Measurements from ENCODE around the gene HOXA4. TPM values are rescaled to one million over a fixed set of nuclear protein-coding genes. Genes with fewer than 3 reads are reported as not detected.

HOXA4 gene
- polyA plus RNA-seq, 1 donor (not counting 4 experiments of a cell fraction or from before 2014, with no cell fraction given): 1.5 TPM

DNA sequence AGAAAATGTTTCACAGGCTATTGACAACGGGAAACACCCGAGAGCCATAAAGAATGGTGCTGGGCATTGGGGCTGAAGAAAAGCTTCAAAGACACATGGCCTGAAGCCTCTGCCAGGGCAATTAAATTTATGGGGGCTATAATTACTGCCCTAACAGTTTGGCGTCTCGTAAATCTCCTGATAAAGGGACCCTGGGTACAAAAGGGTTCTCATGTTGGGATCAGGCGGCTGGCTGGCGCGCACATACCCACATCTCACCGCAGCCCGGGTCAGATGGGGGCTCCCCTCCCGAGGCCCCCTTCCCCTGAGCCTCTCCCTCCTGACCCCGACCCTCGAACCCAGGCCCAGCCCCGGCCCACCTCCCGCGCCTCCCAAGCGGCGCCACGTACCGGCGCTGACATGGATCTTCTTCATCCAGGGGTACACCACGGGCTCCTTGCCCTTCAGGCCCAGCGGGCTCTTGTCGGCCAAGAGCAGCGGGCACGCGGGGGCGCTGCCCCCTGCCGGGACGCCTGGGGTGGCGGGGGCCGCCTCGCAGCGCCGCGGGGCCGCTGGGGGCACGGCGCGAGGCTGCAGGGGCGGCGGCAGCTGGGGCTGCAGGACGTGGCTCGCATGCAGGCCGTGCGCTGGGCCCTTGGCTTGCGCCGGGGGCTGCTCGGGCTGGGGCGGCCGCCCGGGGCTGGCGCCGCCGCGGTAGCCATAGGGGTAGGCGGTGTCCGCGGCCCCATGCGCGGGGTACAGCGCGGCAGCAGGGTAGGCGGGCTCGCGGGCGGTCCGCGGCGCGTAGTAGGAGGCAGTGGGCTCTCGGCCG, 623 bp downstream of the HOXA4 start:
- Histone ChIP-seq H3K4me2 (ENCODE audit: control insufficient read depth, extremely low read depth, insufficient read depth, low read depth, low read length) (peak overlapping the region; percentile 72), H3K4me1 (ENCODE audit: control insufficient read depth, extremely low read depth, insufficient read depth, low read length) (peaks cover 24% of the 10 kb centered on the region), H3K79me2 (ENCODE audit: control insufficient read depth, insufficient read depth, low read length) (peaks cover 10% of the 10 kb centered on the region), H3K27me3 (ENCODE audit: control insufficient read depth, extremely low read depth, insufficient read depth, low read length) (no peaks in the 10 kb centered on the region), H3K4me3 (ENCODE audit: control insufficient read depth in 2 of 3, extremely low read depth in 1 of 3, insufficient read depth in 2 of 3, low read depth in 1 of 3, low read length in 3 of 3) (peak overlapping the region; percentile 63 to 81 (median 77)), H3K36me3 (ENCODE audit: control insufficient read depth in 2 of 2, extremely low read depth in 1 of 2, insufficient read depth in 2 of 2, low read length in 2 of 2) (no peaks in the 10 kb centered on the region), H3K27ac (ENCODE audit: control insufficient read depth, insufficient read depth, low read length) (peak overlapping the region; percentile 66), H3K9ac (ENCODE audit: control insufficient read depth, extremely low read depth, insufficient read depth, low read length) (peak overlapping the region; percentile 77), H3K9me3 (ENCODE audit: control insufficient read depth, low read depth, low read length) (no peaks in the 10 kb centered on the region), H3K9me1 (ENCODE audit: control insufficient read depth, extremely low read depth, insufficient read depth, low read length) (no peaks in the 10 kb centered on the region), H2AFZ (ENCODE audit: control insufficient read depth, low read length) (peak overlapping the region; percentile 23), H4K20me1 (ENCODE audit: control insufficient read depth, extremely low read depth, insufficient read depth, low read length) (no peaks in the 10 kb centered on the region)
- FAIRE-seq: no peak
- DNase-seq (ENCODE audit: low read depth, low spot score): no peak
- TF ChIP-seq, protein P1, sequence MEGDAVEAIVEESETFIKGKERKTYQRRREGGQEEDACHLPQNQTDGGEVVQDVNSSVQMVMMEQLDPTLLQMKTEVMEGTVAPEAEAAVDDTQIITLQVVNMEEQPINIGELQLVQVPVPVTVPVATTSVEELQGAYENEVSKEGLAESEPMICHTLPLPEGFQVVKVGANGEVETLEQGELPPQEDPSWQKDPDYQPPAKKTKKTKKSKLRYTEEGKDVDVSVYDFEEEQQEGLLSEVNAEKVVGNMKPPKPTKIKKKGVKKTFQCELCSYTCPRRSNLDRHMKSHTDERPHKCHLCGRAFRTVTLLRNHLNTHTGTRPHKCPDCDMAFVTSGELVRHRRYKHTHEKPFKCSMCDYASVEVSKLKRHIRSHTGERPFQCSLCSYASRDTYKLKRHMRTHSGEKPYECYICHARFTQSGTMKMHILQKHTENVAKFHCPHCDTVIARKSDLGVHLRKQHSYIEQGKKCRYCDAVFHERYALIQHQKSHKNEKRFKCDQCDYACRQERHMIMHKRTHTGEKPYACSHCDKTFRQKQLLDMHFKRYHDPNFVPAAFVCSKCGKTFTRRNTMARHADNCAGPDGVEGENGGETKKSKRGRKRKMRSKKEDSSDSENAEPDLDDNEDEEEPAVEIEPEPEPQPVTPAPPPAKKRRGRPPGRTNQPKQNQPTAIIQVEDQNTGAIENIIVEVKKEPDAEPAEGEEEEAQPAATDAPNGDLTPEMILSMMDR (optimal IDR thresholded peaks at IDR 0.05 in 1 of 3, IDR thresholded peaks at IDR 0.05 in 1 of 3, conservative IDR thresholded peaks at IDR 0.05 in 1 of 3; ENCODE audit: extremely low read depth in 1 of 3, insufficient read depth in 2 of 3, low read length in 3 of 3): peak in 2 of 3 experiments; percentile 19 to 45
- TF ChIP-seq EZH2 (IDR thresholded peaks at IDR 0.05; ENCODE audit: low read length): no peak
- dilution Hi-C loops (cut with MboI; ENCODE audit: extremely low pct_ligation_motif_present, low sequenced_read_pairs): no loop called here

DNA sequence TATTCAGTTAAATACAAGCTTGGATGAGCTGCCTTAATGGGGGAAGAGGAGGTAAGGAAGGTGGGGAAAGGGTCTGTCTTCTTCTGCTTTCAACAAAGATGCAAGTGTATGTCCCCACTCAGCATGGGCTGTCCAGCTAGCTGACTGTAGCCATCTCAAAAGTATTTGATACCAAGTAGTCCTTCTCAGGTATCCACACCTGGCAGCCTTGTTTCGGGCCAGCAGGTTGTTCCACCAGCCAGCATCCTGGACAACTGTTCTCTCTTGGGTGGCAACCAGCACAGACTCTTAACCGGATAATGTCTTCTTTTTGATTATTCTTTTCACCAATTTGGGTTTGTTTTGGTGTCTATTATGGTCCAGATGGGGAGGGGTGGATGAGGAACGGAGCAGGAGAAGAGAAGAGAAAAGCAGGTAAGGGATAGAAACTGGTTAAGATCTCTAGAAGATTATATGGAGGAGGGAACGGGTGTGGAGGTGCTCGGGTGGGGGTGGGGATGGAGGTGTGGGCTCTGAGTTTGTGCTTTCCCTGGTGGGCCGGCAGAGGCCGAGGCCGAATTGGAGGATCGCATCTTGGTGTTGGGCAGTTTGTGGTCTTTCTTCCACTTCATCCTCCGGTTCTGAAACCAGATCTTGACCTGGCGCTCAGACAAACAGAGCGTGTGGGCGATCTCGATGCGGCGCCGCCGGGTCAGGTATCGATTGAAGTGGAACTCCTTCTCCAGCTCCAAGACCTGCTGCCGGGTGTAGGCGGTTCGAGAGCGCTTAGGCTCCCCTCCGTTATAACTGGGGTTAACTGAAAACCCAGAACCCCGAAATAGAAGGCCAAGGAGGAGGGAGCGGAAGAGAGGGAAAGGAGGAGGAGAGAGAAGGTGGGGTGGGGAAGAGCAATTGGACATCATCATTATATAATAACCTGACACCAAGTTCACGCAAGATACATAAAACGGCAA, 1.5 kb downstream of the HOXA4 start:
- Histone ChIP-seq H3K36me3 (ENCODE audit: control insufficient read depth in 2 of 2, extremely low read depth in 1 of 2, insufficient read depth in 2 of 2, low read length in 2 of 2) (no peaks in the 10 kb centered on the region), H3K9ac (ENCODE audit: control insufficient read depth, extremely low read depth, insufficient read depth, low read length) (peak overlapping the region; percentile 77), H3K79me2 (ENCODE audit: control insufficient read depth, insufficient read depth, low read length) (peaks cover 10% of the 10 kb centered on the region), H3K9me1 (ENCODE audit: control insufficient read depth, extremely low read depth, insufficient read depth, low read length) (no peaks in the 10 kb centered on the region), H3K27ac (ENCODE audit: control insufficient read depth, insufficient read depth, low read length) (no peak overlapping the region), H3K4me3 (ENCODE audit: control insufficient read depth in 2 of 3, extremely low read depth in 1 of 3, insufficient read depth in 2 of 3, low read depth in 1 of 3, low read length in 3 of 3) (peak overlapping the region in 1 of 3 experiments; percentile 53), H3K9me3 (ENCODE audit: control insufficient read depth, low read depth, low read length) (no peaks in the 10 kb centered on the region), H2AFZ (ENCODE audit: control insufficient read depth, low read length) (no peak overlapping the region), H4K20me1 (ENCODE audit: control insufficient read depth, extremely low read depth, insufficient read depth, low read length) (no peaks in the 10 kb centered on the region), H3K4me1 (ENCODE audit: control insufficient read depth, extremely low read depth, insufficient read depth, low read length) (peaks cover 15% of the 10 kb centered on the region), H3K4me2 (ENCODE audit: control insufficient read depth, extremely low read depth, insufficient read depth, low read depth, low read length) (peak overlapping the region; percentile 72), H3K27me3 (ENCODE audit: control insufficient read depth, extremely low read depth, insufficient read depth, low read length) (no peaks in the 10 kb centered on the region)
- TF ChIP-seq, protein P1 (optimal IDR thresholded peaks at IDR 0.05 in 1 of 3, IDR thresholded peaks at IDR 0.05 in 1 of 3, conservative IDR thresholded peaks at IDR 0.05 in 1 of 3; ENCODE audit: extremely low read depth in 1 of 3, insufficient read depth in 2 of 3, low read length in 3 of 3): no peak
- no peak for TF ChIP-seq EZH2 (IDR thresholded peaks at IDR 0.05; ENCODE audit: low read length)
- dilution Hi-C loops (cut with MboI; ENCODE audit: extremely low pct_ligation_motif_present, low sequenced_read_pairs): no loop called here
- FAIRE-seq (no peak), DNase-seq (ENCODE audit: low read depth, low spot score) (no peak)
